ENCODE results near the gene HPS1. TPM values are rescaled to one million over a fixed set of nuclear protein-coding genes. Genes with fewer than 3 reads are reported as not detected.

The HPS1 gene
- total and polyA plus RNA-seq, 2 of the 4 experiments (the other 2 are of a cell fraction): 14.0 to 55.2 TPM

- H3K36me3 ChIP-seq (ENCODE audit: control insufficient read depth, insufficient read depth, low read length): peaks cover 8% of the 10 kb centered on the region
- peak overlapping the region; percentile 34; the same call in 1 of the 2 replicates for H3K9ac ChIP-seq (ENCODE audit: low read depth, low read length)
- peak overlapping the region; percentile 77; the same call in 1 of the 2 replicates for H2BK20ac ChIP-seq (ENCODE audit: low read depth, low read length)
- H3K56ac ChIP-seq (ENCODE audit: extremely low read depth, insufficient read depth, low read length): 0 out of 2 replicates have a peak overlapping the region, but pooled peaks have one; percentile 29
- H2BK120ac ChIP-seq (ENCODE audit: low read depth, low read length): peak overlapping the region; percentile 82
- in situ Hi-C loops (cut with MboI; ENCODE audit: low sequenced_read_pairs) (no loop called here), intact Hi-C loops (cut with micrococcal nuclease) (loop anchor here (5.0 kb wide), 1 partner anchor 56 kb away; no protein-coding TSS in a partner anchor), dilution Hi-C loops (cut with HindIII; ENCODE audit: low sequenced_read_pairs, unreplicated experiment) (no loop called here)
- H4K5ac ChIP-seq (ENCODE audit: low read depth, low read length): peak overlapping the region; percentile 73
- peak overlapping the region; percentile 50 for H3K14ac ChIP-seq (replicated peaks; ENCODE audit: low read depth, low read length)
- no TSS peak for BruUV-seq (replicated peaks)
- ChIA-PET POLR2A (ENCODE audit: unreplicated experiment) (no interaction called here), CTCF (no interaction called here)
- peak overlapping the region; percentile 90 for H3K18ac ChIP-seq (ENCODE audit: low read depth, low read length)
- peaks cover 6 to 24% of the 10 kb centered on the region in 2 experiments; a peak in 2 of 4 replicates for H3K79me1 ChIP-seq (ENCODE audit: low read depth in 1 of 2, low read length in 2 of 2)
- H4K91ac ChIP-seq (ENCODE audit: insufficient read depth, low read depth, low read length): peak overlapping the region; percentile 61
- TF ChIP-seq POLR2A (IDR thresholded peaks at IDR 0.05; ENCODE audit: low read depth, low read length) (no peak), USF2 (IDR thresholded peaks at IDR 0.05; ENCODE audit: low read depth, low read length) (no peak)
- ATAC-seq (ENCODE audit: low read depth): no peak
- H4K20me1 ChIP-seq (ENCODE audit: insufficient read depth, low read length): no peaks in the 10 kb centered on the region
- no peak for DNase-seq
- peaks cover 21% of the 10 kb centered on the region for H3K9me1 ChIP-seq (ENCODE audit: insufficient read depth, low read length)
- H3K4ac ChIP-seq (ENCODE audit: low read depth, low read length): peak overlapping the region; percentile 83
- H3K4me2 ChIP-seq (ENCODE audit: low read depth, low read length): peak overlapping the region; percentile 68; the same call in 1 of the 2 replicates
- no peaks in the 10 kb centered on the region for H3K9me3 ChIP-seq (ENCODE audit: control insufficient read depth, insufficient read depth, low read length)
- H3K23ac ChIP-seq (ENCODE audit: low read depth, low read length): peak overlapping the region; percentile 80
- peak overlapping the region; percentile 74 to 83; a peak in 3 of 4 replicates for H4K8ac ChIP-seq (ENCODE audit: low read depth in 2 of 2, low read length in 2 of 2)
- peak overlapping the region; percentile 21 for H2BK15ac ChIP-seq (ENCODE audit: low read depth, low read length)
- H2BK5ac ChIP-seq (ENCODE audit: low read depth, low read length, poor library complexity, severe bottlenecking): peak overlapping the region; percentile 72
- H2AFZ ChIP-seq (replicated peaks; ENCODE audit: low read length, poor library complexity): peak overlapping the region; percentile 2
- H3K4me1 ChIP-seq (ENCODE audit: control insufficient read depth, insufficient read depth, low read length): peaks cover 19% of the 10 kb centered on the region
- 95% methylated on average over 3 of the region's 23 CpGs; no CpG with 5 or more reads in 1 of the 2 experiments for WGBS, 2 experiments (ENCODE audit: extremely low coverage in 2 of 2, insufficient read length in 1 of 2)
- no peak overlapping the region for H3K4me3 ChIP-seq (ENCODE audit: insufficient read depth, low read depth, low read length)
- peak overlapping the region; percentile 79 for H3K27ac ChIP-seq (ENCODE audit: insufficient read depth, low read length)
- peak overlapping the region; percentile 68 for H2AK9ac ChIP-seq (replicated peaks; ENCODE audit: low read depth, low read length, poor library complexity)
- no peaks in the 10 kb centered on the region for H3K27me3 ChIP-seq (ENCODE audit: control insufficient read depth, insufficient read depth, low read length)
- H2AK5ac ChIP-seq (ENCODE audit: low read depth, low read length): peak overlapping the region; percentile 89
Measured at GRCh38 chr10:98402931-98403718, 43.6 kb downstream of the HPS1 start.

Data from IMR-90 (cell line).